Activated naive CD8-positive, alpha-beta T cell treated with anti-CD3 and anti-CD28 coated beads, Interleukin-2, amount 50 U/mL, for 16 hours (primary cell): ENCODE results near the gene DPYSL3.

Experiments
- DNase-seq: peaks from one replicate; pipeline ENCODE4 v3.0.0-alpha.2; 2020; ENCODE audit warnings: low read depth, low spot score

The DPYSL3 gene

DNA sequence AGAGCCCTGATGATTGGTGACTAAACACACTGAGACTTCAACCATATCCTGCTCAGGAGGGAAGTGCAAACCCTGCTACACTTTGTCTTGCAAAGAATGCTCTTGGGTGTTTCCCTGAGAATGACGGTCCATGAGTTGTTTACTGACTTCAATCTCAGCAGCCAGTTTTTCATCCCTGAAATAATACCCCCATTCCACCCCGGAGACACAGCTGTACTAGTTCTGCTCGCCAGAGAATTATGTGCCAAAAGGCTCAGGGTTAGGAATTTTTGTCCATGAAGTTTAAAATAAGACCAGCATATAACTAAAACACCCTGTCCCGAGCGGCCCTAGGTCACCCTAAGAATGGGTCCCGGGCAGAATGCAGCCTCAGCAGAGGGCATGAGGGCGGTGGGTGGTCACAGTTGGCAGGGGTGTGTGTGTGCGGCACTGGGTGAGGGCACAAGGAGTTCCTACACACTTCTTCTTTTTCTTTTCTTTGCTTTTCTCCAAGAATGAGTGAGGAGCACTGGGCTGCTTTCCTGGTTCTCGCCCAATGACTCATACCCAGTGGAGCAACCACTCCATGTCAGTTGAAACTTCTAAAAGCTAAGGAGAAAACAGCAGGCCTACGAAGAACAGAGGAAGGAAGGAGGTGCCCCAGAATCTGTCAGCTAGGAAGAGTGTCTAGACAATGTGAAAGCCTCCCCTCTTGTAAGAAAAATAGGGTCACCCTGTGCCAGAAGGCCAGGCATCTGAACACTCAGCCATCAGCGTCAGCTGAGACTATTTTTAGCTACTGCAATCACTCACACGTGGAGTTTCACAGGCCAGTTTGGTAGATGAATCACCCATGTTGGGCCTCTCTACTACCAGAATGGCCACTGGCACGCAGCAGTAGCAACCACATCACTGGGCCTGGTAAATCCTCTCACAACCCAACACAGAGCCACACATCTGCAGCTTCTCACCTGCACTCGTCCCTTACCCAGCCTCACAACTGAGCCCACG, 105.9 kb downstream of the DPYSL3 start:
- DNase-seq: no peak

DNA sequence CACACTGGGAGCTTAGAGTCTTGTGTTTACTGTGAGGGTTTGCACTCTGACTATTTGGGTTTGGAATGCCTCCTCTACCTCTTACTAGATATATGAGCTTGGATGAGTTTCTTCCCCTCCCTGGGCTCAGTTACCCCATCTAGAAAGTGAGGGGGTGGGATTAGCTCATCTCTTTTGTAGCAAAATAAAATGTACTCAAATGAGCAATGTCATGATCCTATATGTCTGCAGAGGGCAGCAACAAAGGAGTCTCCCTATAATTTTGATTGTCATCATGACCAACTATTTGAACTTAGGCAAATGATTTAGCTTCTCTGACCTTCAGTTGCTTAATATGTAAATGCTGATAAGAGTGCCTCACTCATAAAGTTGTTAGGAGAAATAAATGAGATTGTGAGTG, 109.0 kb downstream of the DPYSL3 start:
- no peak for DNase-seq

DNA sequence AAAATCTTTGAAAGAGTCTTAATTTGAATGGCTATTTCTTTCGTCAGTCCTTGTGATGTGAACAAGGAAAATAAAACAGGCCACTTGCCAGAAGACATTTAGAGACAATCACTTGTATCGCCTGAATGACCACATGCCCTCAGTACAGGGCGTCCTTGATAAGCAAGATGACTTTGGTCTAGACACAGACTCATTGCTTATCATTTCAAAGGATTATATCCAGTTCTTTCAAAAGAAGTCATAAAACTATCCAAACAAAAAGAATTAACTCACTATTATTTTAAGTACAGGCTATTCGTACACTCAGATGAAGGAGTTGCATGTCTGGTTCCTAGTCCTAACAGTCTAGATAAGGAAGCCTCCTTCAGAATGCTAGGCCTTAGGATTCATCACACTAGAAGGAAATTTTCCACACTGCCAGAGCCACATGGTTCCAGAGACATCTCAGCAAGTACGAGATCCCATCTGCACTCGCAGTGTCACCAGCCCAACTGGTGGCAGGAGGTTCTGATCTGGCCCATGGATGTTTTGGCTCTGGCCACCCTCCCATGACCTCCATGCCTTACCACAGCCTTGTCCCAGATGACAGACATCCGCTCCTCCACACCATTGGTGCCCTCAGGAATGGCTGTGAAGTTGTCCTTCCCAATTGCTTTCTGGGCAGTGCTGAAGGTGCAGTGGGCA, 109.6 kb downstream of the DPYSL3 start:
- DNase-seq: no peak

DNA sequence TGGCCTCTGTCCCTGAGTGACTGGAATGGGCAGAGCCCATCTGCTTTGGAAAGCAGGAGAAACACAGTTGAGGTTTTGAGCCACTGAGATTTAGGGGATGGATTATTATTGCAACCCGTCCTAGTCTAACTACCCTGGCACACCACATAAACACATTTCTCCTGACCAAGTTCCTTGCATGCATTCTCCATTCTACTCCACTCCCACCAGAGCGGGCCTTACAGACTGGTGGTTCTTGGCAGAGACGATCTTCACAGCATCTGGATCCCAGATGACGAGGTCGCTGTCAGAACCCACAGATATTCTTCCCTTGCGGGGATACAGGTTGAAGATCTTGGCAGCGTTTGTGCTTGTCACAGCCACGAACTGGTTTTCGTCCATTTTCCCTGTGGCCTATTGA, 111.0 kb downstream of the DPYSL3 start:
- no peak for DNase-seq

DNA sequence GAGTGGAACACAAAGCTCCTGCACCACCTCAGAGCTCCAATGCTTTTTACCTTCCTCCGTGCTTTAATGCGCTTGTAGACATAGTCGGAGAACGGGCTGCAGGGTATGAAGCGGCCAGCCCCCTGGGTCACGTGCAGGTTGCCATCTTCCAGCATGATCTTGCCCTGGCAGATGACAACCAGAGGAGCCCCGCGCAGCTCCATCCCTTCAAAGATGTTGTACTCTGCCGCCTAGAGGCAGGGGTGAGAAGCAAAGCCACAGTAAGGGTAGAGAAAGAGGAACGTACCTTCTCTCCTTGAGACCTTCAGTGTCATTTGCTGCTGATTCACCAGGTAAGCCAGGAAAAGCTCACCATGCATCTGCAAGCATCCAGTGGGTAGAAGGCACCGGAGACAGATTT, 112.3 kb downstream of the DPYSL3 start:
- DNase-seq: no peak

DNA sequence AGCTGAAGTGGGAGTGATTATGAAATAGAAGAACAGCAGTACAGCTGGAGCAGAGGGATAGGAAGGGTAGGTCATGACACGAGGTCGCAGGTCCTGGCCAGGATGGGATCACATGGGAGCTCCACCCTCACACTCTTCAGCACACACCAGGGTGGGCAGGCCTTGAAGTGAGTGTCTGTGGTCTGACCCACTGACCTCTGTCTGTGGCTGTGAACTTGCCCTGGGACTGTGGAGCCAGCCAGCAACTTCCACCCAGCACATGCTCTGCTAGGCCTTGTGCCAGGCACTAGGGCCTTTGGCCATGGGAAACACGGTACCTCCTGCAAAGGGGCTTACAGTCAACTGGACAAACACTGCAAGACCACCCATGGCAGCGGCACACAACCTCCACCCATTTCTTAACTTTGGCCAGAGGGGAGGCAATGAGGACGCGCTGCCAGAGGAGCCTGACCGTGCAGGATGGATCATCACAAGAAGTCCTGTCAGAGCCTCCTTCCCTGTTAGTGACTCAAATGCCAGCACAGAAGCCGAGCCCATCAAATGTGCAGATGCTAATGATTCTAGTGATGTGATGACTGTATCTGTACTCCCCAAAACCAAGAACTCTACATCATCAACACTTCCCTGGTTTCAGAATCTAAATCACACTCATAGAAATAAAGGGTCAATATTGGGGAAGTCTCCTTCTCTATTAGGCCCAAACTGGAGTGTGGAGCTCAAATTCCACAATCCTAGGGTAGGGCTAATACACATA, 113.6 kb downstream of the DPYSL3 start:
- DNase-seq: no peak

DNA sequence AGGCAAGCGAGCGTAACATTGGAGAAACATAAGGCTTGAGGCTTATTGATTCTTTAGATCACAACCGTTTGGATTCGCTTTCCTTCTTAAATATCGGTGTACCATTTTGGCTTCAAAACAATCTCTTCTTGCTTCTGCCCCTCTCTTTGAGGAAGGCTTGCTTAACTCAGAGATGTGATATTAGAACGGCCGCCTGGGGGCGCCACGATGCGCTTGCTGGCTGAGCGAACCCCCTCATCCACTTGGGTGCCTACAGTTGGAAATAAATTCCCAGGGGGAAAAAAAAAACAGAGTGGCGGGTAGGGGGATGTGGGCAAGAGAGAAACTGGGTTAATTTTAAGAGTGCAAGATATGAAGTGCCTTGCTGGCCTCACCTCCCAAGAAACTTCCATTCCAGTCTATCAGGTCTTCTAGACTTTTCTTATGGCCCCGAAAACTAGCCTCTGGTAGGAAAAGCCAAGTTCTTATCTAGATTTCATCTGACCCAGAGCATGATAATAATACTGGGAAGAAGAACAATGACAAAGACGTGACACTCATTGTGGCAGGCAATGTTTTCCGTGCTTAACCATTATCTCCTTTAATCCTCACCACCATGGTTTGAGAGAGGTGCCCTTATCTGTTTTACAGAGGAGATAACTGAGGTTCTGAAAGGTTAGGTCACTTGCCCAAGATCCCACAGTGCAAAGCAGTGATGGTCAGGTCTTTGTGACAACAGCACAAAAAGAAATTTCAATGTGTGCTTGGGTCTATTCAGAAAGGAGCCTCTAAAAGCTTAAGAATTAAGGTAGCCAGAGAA, 115.8 kb downstream of the DPYSL3 start:
- no peak for DNase-seq

DNA sequence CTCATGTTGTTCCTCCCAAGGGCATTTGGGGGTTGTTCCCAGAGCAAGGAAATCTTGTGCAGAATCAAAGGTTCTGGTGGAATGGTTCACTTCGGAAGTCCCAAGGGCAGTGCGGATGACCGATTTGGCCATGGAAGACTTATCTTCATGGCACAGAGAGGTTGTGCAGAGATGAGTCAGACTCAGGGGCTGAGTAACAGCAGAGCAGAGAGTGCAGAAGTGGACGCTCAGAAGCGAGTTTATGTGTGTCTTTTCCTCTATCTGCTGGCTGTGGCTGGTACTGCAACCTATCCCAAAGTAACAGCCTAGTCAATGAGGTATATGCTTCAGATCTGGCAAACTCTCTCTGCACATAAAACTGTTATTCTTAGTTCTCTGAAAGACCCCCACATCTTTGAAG, 118.1 kb downstream of the DPYSL3 start:
- no peak for DNase-seq

DNA sequence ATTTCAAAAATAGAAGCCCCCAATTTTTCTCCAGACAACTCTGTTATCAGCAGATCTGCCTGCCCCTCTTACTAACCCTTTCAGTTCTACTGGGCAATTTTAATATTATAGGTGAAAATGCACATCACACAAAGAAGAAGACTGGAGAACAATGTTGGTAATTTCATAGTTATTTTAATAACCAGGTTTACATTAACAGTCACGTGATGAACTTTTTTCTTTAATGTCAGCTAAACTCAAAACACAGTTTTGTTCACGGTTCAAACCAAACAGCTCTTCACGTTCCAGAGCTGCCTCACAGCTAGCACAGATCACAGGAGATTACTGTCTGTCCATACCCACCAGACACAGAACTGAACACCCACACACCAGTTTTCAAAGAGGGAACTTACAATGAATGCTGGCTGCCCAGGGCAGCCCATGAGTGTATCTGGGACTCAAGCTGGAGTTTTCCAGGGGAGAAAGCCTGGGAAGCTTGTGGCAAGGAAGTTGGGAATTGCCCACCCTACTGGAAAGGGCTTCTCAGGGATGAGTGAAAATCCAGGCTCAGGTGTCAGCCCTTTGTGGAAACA, 119.1 kb downstream of the DPYSL3 start:
- no peak for DNase-seq

DNA sequence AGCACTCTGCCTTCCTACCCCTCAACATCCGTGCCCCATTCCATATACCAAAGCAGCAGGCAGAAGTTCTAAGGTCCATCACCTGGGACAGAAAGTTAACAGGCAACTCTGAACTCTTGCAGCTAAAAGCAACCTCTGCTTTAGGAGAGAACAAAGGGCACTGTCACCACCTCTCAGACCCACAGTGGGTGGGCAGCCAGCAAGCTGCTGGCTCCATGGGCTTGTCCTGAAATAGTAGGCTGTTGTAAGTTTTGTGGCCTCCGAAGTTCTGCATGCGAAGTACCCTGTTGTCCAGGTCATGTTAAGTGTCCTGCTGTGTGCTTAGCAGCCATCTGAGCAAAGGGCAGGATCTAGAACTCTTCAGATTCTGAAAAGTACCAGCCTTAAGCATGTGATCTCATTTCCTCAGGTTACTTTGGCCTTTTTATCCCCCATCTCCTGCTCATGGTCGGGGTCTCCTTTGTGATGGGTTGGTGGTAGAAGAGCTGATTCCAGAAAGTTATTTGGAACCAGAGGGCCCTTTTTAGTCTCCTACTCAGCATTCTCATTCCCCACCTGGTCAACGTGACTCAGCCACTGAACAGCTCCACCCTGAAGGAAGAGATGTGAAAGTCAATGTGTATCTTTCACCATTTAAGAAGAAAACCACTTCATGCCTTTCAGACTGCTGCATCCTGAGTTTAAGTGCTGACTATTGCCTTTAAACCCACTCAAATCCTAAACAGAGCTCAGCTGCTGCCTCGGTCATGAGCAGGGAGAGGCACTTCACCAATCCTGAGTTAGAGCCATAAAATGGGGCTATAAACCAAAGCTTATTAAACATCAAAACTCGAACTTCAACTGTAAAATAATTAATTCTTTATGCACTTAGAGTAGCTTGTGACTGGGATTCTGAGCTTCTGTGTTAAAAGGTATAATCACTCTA, 121.4 kb downstream of the DPYSL3 start:
- DNase-seq: no peak

DNA sequence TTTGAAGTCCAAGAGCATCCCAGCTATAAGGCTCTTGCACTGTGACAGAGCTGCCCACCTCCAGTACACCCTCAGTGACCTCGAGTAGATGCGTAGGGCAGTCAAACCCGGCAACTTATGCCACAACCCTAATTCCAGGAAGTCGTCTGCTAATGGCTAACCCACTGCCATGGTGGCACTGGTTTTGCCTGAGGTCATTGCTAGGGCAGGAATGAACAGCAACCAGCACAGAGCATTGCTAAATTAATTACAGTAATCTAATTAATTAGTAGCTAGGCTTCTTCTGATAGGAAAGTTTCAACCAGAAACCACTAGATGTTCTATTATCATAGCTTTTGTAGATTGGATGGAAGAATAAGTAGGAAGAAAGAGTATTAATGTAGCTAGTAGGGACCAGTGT, 122.8 kb downstream of the DPYSL3 start:
- no peak for DNase-seq

DNA sequence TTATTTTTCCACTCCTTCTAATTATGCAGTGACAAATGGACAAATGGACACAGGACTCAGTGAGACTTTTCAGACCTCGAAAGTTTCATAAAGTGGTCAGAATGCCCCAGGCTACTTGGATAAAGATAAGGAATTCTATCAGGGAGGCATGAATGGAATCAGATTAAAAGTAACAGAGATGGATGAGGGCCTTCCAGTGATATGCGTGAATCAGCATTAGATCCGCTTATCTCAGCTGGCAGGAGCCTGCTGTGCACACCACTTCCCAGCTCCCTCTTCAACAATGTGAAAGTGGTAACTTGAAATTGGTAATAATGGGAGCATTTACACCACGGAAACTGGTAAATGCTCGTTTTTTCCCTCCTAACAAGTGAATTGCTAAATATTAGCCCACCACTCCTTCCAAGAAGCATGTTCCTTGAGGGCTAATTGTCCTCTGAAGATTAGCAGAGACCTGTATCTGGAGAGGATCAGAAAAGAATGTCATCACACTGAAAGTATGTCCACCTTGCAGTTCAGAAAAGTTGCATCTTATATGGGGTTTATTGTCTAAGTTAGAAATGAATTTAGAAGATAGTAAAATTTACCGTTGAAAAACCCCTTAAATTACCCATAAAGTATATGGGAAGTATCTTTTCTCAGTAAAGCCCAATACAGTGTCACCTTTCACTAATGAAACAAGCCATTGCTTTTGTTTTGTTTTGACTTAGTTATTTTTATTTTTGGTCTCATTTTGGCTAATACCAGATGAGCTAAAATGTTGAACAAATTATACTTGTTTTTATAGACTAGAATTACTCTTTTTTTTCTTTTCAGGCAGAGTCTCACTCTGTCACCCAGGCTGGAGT, 125.3 kb downstream of the DPYSL3 start:
- DNase-seq: no peak

DNA sequence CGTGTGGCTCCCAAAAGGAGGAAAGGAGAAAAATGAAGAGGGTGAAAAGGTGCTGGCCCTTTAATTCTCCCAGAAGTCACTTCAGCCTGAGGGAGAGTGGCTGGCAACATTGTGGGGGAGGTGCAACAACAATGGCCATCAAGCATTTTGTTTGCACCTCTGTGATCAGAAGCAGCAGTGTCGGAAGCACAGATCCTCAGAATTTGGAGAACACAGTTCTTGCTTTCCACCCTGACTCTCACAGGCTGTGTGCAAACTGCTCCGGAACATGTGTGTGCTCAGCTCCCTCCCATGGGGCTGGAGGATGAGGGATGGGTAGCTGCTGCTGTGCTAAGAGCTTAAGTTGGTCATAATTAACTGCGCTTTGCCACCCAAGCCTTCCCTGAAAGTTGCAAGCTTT, 127.1 kb downstream of the DPYSL3 start:
- DNase-seq: no peak

DNA sequence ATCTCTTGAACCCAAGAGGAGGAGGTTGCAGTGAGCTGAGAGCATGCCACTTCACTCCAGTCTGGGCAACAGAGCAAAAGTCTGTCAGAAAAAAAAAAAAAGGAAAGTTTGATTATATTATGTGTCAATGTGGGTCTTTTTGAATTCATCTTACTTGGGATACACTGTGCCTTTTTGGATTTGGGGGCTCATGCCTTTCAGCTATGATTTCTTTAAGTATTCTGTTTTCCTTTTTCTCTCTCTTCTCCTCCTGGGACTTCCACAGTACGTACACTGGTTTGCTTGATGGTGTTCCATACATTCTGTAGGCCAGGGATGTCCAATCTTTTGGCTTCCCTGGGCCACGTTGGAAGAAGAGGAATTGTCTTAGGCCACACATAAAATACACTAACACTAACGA, 128.3 kb downstream of the DPYSL3 start:
- no peak for DNase-seq

DNA sequence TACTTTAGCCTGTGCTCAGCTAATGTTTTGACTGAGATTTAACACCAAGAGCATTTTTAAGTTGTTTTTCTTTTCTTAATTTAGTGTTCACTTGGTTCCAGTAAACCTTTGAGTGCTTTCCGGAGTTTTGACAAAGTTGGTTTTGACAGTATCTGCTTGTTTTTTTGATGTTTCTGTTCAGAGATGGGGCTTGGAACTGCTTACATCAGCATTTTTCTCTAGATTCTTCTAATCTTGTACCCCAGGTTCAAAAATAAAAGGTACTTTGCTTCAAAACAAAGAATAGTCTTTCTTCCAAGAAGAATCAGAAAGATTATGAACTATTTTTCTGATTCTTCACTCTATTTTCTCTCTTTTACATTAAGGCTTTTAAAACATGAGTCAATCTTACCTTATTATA, 132.2 kb downstream of the DPYSL3 start:
- DNase-seq: no peak

DNA sequence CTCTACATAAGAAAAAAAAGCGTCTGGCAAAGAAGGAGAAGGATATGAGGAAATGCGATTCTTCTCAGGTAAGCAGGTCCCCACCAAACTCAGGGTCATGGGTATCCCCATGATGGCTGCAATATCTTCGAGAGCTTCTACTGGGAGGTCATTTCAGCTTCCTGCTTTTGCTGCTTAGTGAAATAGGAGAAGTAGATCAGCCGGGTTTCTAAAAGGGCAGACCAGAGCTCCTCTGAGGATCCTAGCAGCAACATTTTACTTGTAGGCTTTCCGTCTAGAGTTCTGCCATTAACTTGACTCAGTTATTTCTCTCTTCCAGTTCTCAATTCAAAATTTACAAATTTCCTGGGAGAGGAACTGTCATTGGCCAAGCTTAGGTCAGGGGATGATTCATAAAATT, 134.7 kb downstream of the DPYSL3 start:
- DNase-seq: no peak

DNA sequence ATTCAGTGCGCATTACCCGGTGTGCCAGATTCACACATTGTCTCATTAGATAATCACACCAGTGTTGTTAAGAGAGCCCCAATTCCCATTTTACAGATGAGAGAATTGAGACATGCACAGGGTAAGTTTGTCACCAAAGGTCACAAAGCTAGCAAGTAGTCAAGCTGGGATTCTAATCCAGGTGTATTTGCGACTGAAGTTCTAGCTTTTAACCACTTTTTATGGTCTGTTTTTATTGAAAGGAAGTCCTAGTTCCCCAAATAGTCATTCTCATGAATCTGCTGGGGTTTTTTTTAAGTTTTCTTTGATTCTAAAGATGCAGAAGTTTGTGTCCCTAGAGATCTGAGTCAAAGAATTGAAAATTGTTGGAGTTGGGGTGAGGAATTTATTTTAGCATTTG, 136.5 kb downstream of the DPYSL3 start:
- no peak for DNase-seq

DNA sequence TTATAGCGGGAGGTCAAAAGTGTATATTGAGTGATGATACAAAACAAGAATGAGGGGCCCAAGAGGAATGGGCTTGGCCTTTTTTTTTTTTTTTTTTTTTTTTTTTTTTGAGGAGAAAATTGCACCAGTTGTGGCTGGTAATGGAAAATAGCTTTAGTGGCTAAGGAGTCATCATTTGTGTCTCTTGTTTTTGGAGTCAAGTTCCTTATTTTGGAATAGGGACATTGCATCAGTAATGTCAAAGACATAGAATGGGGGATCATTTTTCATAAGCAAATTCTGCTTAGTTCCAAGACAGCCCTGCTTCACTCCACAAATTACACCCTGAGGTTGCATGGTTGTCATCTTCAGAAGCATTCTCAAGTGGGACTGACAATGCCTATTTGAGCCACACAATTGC, 137.7 kb downstream of the DPYSL3 start:
- no peak for DNase-seq

DNA sequence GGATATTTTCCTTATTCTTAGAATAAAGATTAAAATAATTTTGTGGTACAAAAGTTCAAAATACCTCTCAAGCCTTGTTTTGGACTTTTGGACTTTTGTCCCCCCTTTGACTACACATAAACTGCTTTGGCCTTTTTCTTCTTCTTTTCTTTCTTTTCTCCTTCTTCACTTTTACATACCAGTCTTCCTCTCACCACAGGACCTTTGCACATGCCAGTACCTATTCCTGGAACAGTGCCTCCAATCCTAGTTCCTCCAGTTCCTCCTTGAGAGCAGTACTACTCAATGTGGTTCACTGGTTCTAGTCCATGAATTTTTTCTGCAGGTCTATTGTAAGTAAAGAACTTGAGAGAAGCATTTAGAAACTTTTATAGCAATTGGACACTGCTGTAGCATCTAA, 138.6 kb downstream of the DPYSL3 start:
- DNase-seq: no peak
